ENCODE measurements around the gene SLC1A1. TPM values are rescaled to one million over a fixed set of nuclear protein-coding genes. Genes with fewer than 3 reads are reported as not detected.

SLC1A1 gene
- total and polyA plus RNA-seq, 2 of the 13 experiments (the other 11 are each of a cell fraction or from before 2014, with no cell fraction given), result not detected

DNA sequence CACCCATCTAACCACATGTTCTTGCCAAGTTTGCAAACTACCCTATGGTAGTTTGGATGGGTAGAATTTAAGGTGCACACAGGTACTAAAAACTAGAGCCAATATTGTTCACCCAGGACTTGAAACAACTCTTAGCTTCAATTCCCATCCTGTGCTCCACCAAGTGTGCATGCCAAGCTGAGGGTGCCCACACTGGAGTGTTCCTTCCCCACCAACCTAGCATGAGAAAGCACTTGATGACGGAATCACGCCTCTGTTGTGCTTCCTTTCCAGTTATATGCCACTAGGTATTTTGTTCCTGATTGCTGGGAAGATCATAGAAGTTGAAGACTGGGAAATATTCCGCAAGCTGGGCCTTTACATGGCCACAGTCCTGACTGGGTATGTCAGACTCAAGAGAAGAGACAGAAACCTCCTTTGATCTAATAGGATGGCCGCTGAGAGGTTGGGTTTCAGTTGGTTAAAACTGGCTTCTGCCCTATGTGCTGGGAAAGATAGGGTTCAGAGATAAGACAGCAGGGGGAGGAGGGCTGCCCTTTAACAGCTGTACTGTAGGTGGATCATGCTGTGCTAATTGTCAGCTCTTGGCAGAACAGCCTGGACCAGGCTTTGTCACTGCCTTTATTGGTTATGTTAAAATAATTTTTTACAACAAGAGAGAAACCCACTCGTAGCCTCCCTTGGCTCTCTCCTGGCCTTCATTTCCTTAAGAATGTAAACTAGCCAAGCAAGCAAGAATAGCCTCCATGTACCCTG lies 83.5 kb downstream of the SLC1A1 start:
- H3K4me1 ChIP-seq (ENCODE audit: insufficient read depth, low read length), result no peaks in the 10 kb centered on the region
- BruUV-seq (replicated peaks), result no TSS peak
- no peaks in the 10 kb centered on the region for H3K79me2 ChIP-seq (ENCODE audit: insufficient read depth, low read length)
- H3K4me2 ChIP-seq (ENCODE audit: low read depth, low read length), result no peak overlapping the region
- ChIA-PET POLR2A (no interaction called here), CTCF (ENCODE audit: low intra/inter-chr PET ratio, low total read pairs) (no interaction called here)
- 13% methylated on average over 5 of the region's 5 CpGs for WGBS (ENCODE audit: low lambda C conversion rate)
- TF ChIP-seq, protein P1, sequence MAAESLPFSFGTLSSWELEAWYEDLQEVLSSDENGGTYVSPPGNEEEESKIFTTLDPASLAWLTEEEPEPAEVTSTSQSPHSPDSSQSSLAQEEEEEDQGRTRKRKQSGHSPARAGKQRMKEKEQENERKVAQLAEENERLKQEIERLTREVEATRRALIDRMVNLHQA (CRISPR knock-in tag; IDR thresholded peaks at IDR 0.05), result no peak
- no peak for TF ChIP-seq HIVEP1 (CRISPR knock-in tag; IDR thresholded peaks at IDR 0.05)
- TF ChIP-seq ATM (IDR thresholded peaks at IDR 0.05; ENCODE audit: borderline replicate concordance), result no peak
- no peak for TF ChIP-seq KLF9 (CRISPR knock-in tag; IDR thresholded peaks at IDR 0.05; ENCODE audit: low read depth)
- no peak for TF ChIP-seq U2AF2 (IDR thresholded peaks at IDR 0.05; ENCODE audit: low read depth, low read length)
- no peak for TF ChIP-seq NFKBIZ (CRISPR knock-in tag; IDR thresholded peaks at IDR 0.05)
- no peak for FAIRE-seq
- H3K4me3 ChIP-seq (replicated peaks in 1 of 3; ENCODE audit: insufficient read depth in 1 of 3, low read depth in 2 of 3, low read length in 3 of 3), result no peak overlapping the region
- no peak overlapping the region for H3K9ac ChIP-seq (ENCODE audit: insufficient read depth, low read depth, low read length)
- ATAC-seq, result no peak; the same call in 2 of the 3 replicates
- in situ Hi-C loops (cut with HindIII; ENCODE audit: extremely low pct_ligation_motif_present, low pct_unique_long_range_greater_than_20kb) (no loop called here), intact Hi-C loops (cut with micrococcal nuclease; ENCODE audit: unreplicated experiment) (loop anchor here (10.0 kb wide), 1 partner anchor 59 kb away; no protein-coding TSS in a partner anchor)
- H3K9me3 ChIP-seq (ENCODE audit: low read length), result no peaks in the 10 kb centered on the region
- peaks cover 0 to 1% of the 10 kb centered on the region in 2 experiments; a peak in 1 of 5 replicates for H3K27me3 ChIP-seq (ENCODE audit: control insufficient read depth in 1 of 2, insufficient read depth in 2 of 2, low read length in 2 of 2)
- H2AFZ ChIP-seq (ENCODE audit: low read length), result no peak overlapping the region
- no peak overlapping the region for H3K27ac ChIP-seq (ENCODE audit: extremely low read length, insufficient read depth, low read length)
- no peaks in the 10 kb centered on the region for H3K36me3 ChIP-seq (replicated peaks in 1 of 2; ENCODE audit: control insufficient read depth in 1 of 2, insufficient read depth in 2 of 2, low read length in 2 of 2)
- no peaks in the 10 kb centered on the region for H4K20me1 ChIP-seq (ENCODE audit: insufficient read depth, low read length)
- DNase-seq (ENCODE audit: low spot score), result no peak

DNA sequence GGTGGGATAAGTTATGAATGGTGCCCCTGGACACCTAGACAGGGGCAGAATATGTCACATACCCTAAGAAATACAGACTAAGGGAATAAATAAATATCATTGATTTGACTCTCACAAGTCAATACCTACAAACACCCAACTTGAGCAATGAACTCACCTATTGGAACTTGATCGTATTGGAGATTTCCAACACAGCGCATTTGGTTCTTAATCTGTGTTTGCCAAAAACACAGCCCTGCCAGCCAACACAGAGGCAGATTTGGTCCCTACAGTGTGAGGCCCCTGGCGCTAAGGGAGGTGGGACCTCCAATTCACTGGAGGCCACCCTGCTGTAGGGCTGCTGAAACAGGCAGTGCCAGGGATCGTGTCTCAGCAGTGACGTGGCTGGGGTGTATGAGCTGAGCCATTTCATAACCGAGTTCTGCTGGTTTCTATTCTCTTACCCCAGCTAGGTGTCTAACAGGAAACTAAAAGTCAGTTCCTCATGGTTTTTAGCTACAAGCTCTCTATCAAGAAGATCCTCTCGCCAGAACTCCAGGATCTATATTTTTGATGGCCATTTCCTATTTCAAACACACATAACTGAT lies 84.5 kb downstream of the SLC1A1 start:
- intact Hi-C loops (cut with micrococcal nuclease; ENCODE audit: unreplicated experiment) (loop anchor here (10.0 kb wide), 1 partner anchor 60 kb away; no protein-coding TSS in a partner anchor), in situ Hi-C loops (cut with HindIII; ENCODE audit: extremely low pct_ligation_motif_present, low pct_unique_long_range_greater_than_20kb) (no loop called here)
- Histone ChIP-seq H4K20me1 (ENCODE audit: insufficient read depth, low read length) (no peaks in the 10 kb centered on the region), H3K4me3 (replicated peaks in 1 of 3; ENCODE audit: insufficient read depth in 1 of 3, low read depth in 2 of 3, low read length in 3 of 3) (no peak overlapping the region), H3K9ac (ENCODE audit: insufficient read depth, low read depth, low read length) (no peak overlapping the region), H3K79me2 (ENCODE audit: insufficient read depth, low read length) (no peaks in the 10 kb centered on the region), H3K9me3 (ENCODE audit: low read length) (no peaks in the 10 kb centered on the region), H3K4me2 (ENCODE audit: low read depth, low read length) (no peak overlapping the region), H3K4me1 (ENCODE audit: insufficient read depth, low read length) (no peaks in the 10 kb centered on the region), H2AFZ (ENCODE audit: low read length) (no peak overlapping the region), H3K27ac (ENCODE audit: extremely low read length, insufficient read depth, low read length) (no peak overlapping the region), H3K27me3 (ENCODE audit: control insufficient read depth in 1 of 2, insufficient read depth in 2 of 2, low read length in 2 of 2) (peaks cover 0 to 1% of the 10 kb centered on the region in 2 experiments; a peak in 1 of 5 replicates), H3K36me3 (replicated peaks in 1 of 2; ENCODE audit: control insufficient read depth in 1 of 2, insufficient read depth in 2 of 2, low read length in 2 of 2) (no peaks in the 10 kb centered on the region)
- no peak for FAIRE-seq
- POLR2A ChIA-PET, result no interaction called here
- no TSS peak for BruUV-seq (replicated peaks)
- CTCF ChIA-PET (ENCODE audit: low intra/inter-chr PET ratio, low total read pairs), result no interaction called here
- WGBS (ENCODE audit: low lambda C conversion rate), result 39% methylated on average over 7 of the region's 7 CpGs
- DNase-seq (ENCODE audit: low spot score), result no peak
- ATAC-seq, result no peak
- TF ChIP-seq FOSL2 (CRISPR knock-in tag; IDR thresholded peaks at IDR 0.05), result no peak
- TF ChIP-seq ATF7-NPFF (CRISPR knock-in tag; IDR thresholded peaks at IDR 0.05; ENCODE audit: low read depth), result no peak
